ENCODE measurements around the gene ADAM17.

- TF ChIP-seq, protein P1, sequence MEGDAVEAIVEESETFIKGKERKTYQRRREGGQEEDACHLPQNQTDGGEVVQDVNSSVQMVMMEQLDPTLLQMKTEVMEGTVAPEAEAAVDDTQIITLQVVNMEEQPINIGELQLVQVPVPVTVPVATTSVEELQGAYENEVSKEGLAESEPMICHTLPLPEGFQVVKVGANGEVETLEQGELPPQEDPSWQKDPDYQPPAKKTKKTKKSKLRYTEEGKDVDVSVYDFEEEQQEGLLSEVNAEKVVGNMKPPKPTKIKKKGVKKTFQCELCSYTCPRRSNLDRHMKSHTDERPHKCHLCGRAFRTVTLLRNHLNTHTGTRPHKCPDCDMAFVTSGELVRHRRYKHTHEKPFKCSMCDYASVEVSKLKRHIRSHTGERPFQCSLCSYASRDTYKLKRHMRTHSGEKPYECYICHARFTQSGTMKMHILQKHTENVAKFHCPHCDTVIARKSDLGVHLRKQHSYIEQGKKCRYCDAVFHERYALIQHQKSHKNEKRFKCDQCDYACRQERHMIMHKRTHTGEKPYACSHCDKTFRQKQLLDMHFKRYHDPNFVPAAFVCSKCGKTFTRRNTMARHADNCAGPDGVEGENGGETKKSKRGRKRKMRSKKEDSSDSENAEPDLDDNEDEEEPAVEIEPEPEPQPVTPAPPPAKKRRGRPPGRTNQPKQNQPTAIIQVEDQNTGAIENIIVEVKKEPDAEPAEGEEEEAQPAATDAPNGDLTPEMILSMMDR (IDR thresholded peaks at IDR 0.05), result no peak
- no peak for TF ChIP-seq POLR2A (IDR thresholded peaks at IDR 0.05)
These were observed 84.4 kb downstream of the ADAM17 start for GRCh38 chr2:9471206-9471605.
